Right lobe of liver (tissue), 4 donors: ENCODE results near the gene CIDEA.

Experiments used
- CTCF ChIP-seq, 4 donors: fragments of 200-600 bp in 3 of 4; fragments of 450-650 bp in 1 of 4; IDR thresholded peaks; one replicate each; pipeline versions ENCODE4 v1.5.1 to v1.8.0; 2016 to 2022; ENCODE audit warnings: antibody characterized with exemption in 4 of 4, mild to moderate bottlenecking in 2 of 4
- POLR2A ChIP-seq: fragments of 450-650 bp; IDR thresholded peaks from one replicate; pipeline ENCODE4 v1.6.1; 2017; ENCODE audit warnings: antibody characterized with exemption, mild to moderate bottlenecking
- donor health status: DM: no; HTN: no; CAD: no.
- donor health status: DM: no; HTN: no; CAD: no.
- donor health status: DM: no; HTN: yes; CAD: no.

- TF ChIP-seq CTCF (IDR thresholded peaks at IDR 0.05) (no peak), POLR2A (no peak)
Observed at GRCh38 chr18:12282442-12283039, 28.4 kb downstream of the CIDEA start.
